Neural cell (in vitro differentiated cells): ENCODE results near the gene GPR78. TPM values are rescaled to one million over a fixed set of nuclear protein-coding genes. Genes with fewer than 3 reads are reported as not detected.

ENCODE experiments used
- H2AFZ ChIP-seq: fragments of 200-600, 300-800 bp; sonication (generic), shearing (Covaris generic); 2 replicates; pipeline ENCODE4 v1.6.0; 2014; ENCODE audit warnings: low read depth, mild to moderate bottlenecking, antibody characterized with exemption, low read length, moderate library complexity
- H3F3A ChIP-seq: fragments of 200-600 bp; shearing (Covaris generic); 2 replicates; pipeline ENCODE4 v1.6.1; 2016; ENCODE audit warnings: mild to moderate bottlenecking, moderate library complexity, mixed read lengths, antibody characterized with exemption, low read length; ENCODE audit not compliant: insufficient read depth, poor library complexity, severe bottlenecking
- H3K27ac ChIP-seq: fragments of 200-600, 300-800 bp; sonication (generic), shearing (Covaris generic); 2 replicates; pipeline ENCODE4 v1.5.1; 2014; ENCODE audit warnings: mild to moderate bottlenecking, low read length, moderate library complexity
- H3K27me3 ChIP-seq: fragments of 300-800, 200-600 bp; sonication (generic), shearing (Covaris generic); 2 replicates; pipeline ENCODE4 v1.6.0; 2014; ENCODE audit warnings: mild to moderate bottlenecking, low read depth, low read length, moderate library complexity; ENCODE audit not compliant: insufficient read depth
- H3K36me3 ChIP-seq: fragments of 300-800, 200-600 bp; sonication (generic), shearing (Covaris generic); 2 replicates; pipeline ENCODE4 v1.5.1; 2014; ENCODE audit warnings: mild to moderate bottlenecking, antibody characterized with exemption, low read length, moderate library complexity; ENCODE audit not compliant: insufficient read depth
- H3K4me2 ChIP-seq: fragments of 300-800, 200-600 bp; sonication (generic), shearing (Covaris generic); 2 replicates; pipeline ENCODE4 v1.6.0; 2014; ENCODE audit warnings: mild to moderate bottlenecking, low read length
- H3K4me3 ChIP-seq: fragments of 300-800, 200-600 bp; sonication (generic), shearing (Covaris generic); 2 replicates; pipeline ENCODE4 v1.5.1; 2014; ENCODE audit warnings: mild to moderate bottlenecking, low read length, moderate library complexity
- H3K79me2 ChIP-seq: fragments of 200-600 bp; shearing (Covaris generic); replicated peaks from 2 replicates; pipeline ENCODE4 v1.6.0; 2014; ENCODE audit warnings: mild to moderate bottlenecking, low read length, moderate library complexity; ENCODE audit not compliant: insufficient read depth
- H3K9ac ChIP-seq: fragments of 300-800, 200-600 bp; sonication (generic), shearing (Covaris generic); 2 replicates; pipeline ENCODE4 v1.6.1; 2016; ENCODE audit warnings: mild to moderate bottlenecking, low read length, mixed read lengths
- H3K9me2 ChIP-seq: fragments of 200-600 bp; shearing (Covaris generic); 2 replicates; pipeline ENCODE4 v1.6.1; 2016; ENCODE audit warnings: mild to moderate bottlenecking, low read length, mixed read lengths; ENCODE audit not compliant: insufficient read depth
- H3K9me3 ChIP-seq: fragments of 200-600, 300-800 bp; sonication (generic), shearing (Covaris generic); 2 replicates; pipeline ENCODE4 v1.6.1; 2016; ENCODE audit warnings: mild to moderate bottlenecking, mixed run types, low read length, moderate library complexity, mixed read lengths
- H4K20me1 ChIP-seq: fragments of 200-600 bp; shearing (Covaris generic); 2 replicates; pipeline ENCODE4 v1.6.1; 2016; ENCODE audit warnings: mild to moderate bottlenecking, mixed run types; ENCODE audit not compliant: insufficient read depth
- EP300 ChIP-seq: fragments of 450-650 bp; conservative IDR thresholded peaks from 2 replicates; pipeline ENCODE4 v1.6.1; 2014; ENCODE audit warnings: antibody characterized with exemption, mild to moderate bottlenecking, moderate library complexity; ENCODE audit not compliant: poor library complexity, severe bottlenecking
- EZH2 ChIP-seq: fragments of 200-600, 300-800 bp; shearing (Covaris generic), sonication (generic); IDR thresholded peaks from 2 replicates; pipeline ENCODE4 v1.6.1; 2014; ENCODE audit warnings: antibody characterized with exemption, low read length, borderline replicate concordance, mild to moderate bottlenecking; ENCODE audit not compliant: insufficient read depth, poor library complexity, severe bottlenecking
- MXI1 ChIP-seq: fragments of 450-650 bp; conservative IDR thresholded peaks from 2 replicates; pipeline ENCODE4 v1.6.1; 2014; ENCODE audit warnings: antibody characterized with exemption, mild to moderate bottlenecking; ENCODE audit not compliant: poor library complexity, severe bottlenecking
- POLR2AphosphoS5 ChIP-seq: IDR thresholded peaks from 2 replicates; pipeline ENCODE4 v1.6.1; 2012
- RAD21 ChIP-seq: fragments of 450-650 bp; conservative IDR thresholded peaks from 2 replicates; pipeline ENCODE4 v1.6.1; 2014; ENCODE audit warnings: antibody characterized with exemption, mild to moderate bottlenecking, moderate library complexity
- SMC3 ChIP-seq: fragments of 450-650 bp; conservative IDR thresholded peaks from 2 replicates; pipeline ENCODE4 v1.6.1; 2014; ENCODE audit warnings: antibody characterized with exemption, mild to moderate bottlenecking, moderate library complexity; ENCODE audit not compliant: poor library complexity
- TAF1 ChIP-seq: IDR thresholded peaks from 2 replicates; pipeline ENCODE4 v1.6.1; 2012; ENCODE audit warnings: low read depth
- polyA plus RNA-seq: library from polyadenylated mRNA; depleted of rRNA; stranded (reverse); fragments of >200 nt; gene quantifications from 2 replicates; pipeline ENCODE4 v1.2.3, GENCODE V29; 2014
- TF ChIP-seq, protein P1 (sequence below): IDR thresholded peaks from 2 replicates; pipeline ENCODE4 v1.6.1; 2012; ENCODE audit warnings: borderline replicate concordance
- TF ChIP-seq, protein P2 (sequence below): fragments of 450-650 bp; IDR thresholded peaks from 2 replicates; pipeline ENCODE4 v1.5.1; 2014; ENCODE audit warnings: antibody characterized with exemption, mild to moderate bottlenecking, moderate library complexity; ENCODE audit not compliant: poor library complexity, severe bottlenecking

Gene GPR78
- polyA plus RNA-seq, 1 donor from 2014 or later, result not detected

DNA sequence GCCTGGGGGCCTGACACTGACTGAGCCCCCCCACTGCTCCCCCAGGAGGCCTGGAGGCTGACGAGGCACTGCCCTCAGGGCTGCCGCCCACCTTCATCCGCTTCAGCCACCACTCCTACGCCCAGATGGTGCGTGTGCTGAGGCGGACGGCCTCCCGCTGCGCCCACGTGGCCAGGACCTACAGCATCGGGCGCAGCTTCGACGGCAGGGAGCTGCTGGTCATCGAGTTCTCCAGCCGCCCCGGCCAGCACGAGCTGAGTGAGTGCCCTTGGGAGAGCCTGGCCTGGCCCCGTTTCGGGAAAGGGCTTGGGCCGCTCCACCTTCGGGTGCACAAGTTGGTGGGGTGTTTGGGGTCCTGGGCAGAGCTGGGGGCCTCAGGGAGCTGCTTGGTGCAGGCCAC, 23.7 kb downstream of the GPR78 start:
- Histone ChIP-seq H3K9me2 (no peaks in the 10 kb centered on the region), H3K79me2 (no peaks in the 10 kb centered on the region), H3K9ac (no peak overlapping the region), H3K36me3 (no peaks in the 10 kb centered on the region), H3K4me2 (no peak overlapping the region), H3K27ac (no peak overlapping the region), H4K20me1 (no peaks in the 10 kb centered on the region), H3K27me3 (no peaks in the 10 kb centered on the region), H3F3A (no peaks in the 10 kb centered on the region), H3K4me3 (no peak overlapping the region), H3K9me3 (no peaks in the 10 kb centered on the region), H2AFZ (no peak overlapping the region)
- TF ChIP-seq EZH2 (no peak), SMC3 (no peak), EP300 (no peak), TAF1 (no peak), POLR2AphosphoS5 (no peak), RAD21 (no peak), MXI1 (no peak)
- TF ChIP-seq, protein P1, sequence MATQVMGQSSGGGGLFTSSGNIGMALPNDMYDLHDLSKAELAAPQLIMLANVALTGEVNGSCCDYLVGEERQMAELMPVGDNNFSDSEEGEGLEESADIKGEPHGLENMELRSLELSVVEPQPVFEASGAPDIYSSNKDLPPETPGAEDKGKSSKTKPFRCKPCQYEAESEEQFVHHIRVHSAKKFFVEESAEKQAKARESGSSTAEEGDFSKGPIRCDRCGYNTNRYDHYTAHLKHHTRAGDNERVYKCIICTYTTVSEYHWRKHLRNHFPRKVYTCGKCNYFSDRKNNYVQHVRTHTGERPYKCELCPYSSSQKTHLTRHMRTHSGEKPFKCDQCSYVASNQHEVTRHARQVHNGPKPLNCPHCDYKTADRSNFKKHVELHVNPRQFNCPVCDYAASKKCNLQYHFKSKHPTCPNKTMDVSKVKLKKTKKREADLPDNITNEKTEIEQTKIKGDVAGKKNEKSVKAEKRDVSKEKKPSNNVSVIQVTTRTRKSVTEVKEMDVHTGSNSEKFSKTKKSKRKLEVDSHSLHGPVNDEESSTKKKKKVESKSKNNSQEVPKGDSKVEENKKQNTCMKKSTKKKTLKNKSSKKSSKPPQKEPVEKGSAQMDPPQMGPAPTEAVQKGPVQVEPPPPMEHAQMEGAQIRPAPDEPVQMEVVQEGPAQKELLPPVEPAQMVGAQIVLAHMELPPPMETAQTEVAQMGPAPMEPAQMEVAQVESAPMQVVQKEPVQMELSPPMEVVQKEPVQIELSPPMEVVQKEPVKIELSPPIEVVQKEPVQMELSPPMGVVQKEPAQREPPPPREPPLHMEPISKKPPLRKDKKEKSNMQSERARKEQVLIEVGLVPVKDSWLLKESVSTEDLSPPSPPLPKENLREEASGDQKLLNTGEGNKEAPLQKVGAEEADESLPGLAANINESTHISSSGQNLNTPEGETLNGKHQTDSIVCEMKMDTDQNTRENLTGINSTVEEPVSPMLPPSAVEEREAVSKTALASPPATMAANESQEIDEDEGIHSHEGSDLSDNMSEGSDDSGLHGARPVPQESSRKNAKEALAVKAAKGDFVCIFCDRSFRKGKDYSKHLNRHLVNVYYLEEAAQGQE, result no peak
- TF ChIP-seq, protein P2, sequence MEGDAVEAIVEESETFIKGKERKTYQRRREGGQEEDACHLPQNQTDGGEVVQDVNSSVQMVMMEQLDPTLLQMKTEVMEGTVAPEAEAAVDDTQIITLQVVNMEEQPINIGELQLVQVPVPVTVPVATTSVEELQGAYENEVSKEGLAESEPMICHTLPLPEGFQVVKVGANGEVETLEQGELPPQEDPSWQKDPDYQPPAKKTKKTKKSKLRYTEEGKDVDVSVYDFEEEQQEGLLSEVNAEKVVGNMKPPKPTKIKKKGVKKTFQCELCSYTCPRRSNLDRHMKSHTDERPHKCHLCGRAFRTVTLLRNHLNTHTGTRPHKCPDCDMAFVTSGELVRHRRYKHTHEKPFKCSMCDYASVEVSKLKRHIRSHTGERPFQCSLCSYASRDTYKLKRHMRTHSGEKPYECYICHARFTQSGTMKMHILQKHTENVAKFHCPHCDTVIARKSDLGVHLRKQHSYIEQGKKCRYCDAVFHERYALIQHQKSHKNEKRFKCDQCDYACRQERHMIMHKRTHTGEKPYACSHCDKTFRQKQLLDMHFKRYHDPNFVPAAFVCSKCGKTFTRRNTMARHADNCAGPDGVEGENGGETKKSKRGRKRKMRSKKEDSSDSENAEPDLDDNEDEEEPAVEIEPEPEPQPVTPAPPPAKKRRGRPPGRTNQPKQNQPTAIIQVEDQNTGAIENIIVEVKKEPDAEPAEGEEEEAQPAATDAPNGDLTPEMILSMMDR, result no peak

DNA sequence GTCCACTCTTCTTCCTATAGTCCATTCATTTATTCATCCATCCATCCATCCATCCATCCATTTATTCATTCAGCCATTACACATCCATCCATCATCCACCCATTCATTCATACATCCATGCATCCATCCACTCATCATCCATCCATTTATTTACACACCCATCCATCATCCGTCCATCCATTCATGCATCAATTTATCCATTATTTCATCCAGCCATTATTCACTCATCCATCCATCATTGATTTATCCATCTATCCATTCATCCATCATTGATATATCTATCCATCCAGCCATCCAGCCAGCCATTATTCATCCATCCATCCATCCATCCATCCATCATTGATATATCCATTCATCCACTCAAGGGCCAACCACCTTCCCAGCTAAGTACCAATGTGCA, 25.1 kb downstream of the GPR78 start:
- no peak for TF ChIP-seq EZH2
- TF ChIP-seq TAF1, result no peak
- TF ChIP-seq MXI1, result no peak
- TF ChIP-seq, protein P2, result no peak
- TF ChIP-seq SMC3, result no peak
- no peak for TF ChIP-seq RAD21
- no peak for TF ChIP-seq EP300
- TF ChIP-seq POLR2AphosphoS5, result no peak
- TF ChIP-seq, protein P1, result no peak
- H3F3A ChIP-seq, result no peaks in the 10 kb centered on the region

More for the DNA sequence above, 25.1 kb downstream of the GPR78 start:
- Histone ChIP-seq H4K20me1 (no peaks in the 10 kb centered on the region), H3K36me3 (no peaks in the 10 kb centered on the region), H3K79me2 (no peaks in the 10 kb centered on the region), H3K27ac (no peak overlapping the region), H3K4me3 (no peak overlapping the region), H3K9me2 (no peaks in the 10 kb centered on the region), H3K9me3 (no peaks in the 10 kb centered on the region), H3K4me2 (no peak overlapping the region), H3K9ac (no peak overlapping the region), H2AFZ (no peak overlapping the region), H3K27me3 (no peaks in the 10 kb centered on the region)
